ENCODE results near the gene QKI. TPM values are rescaled to one million over a fixed set of nuclear protein-coding genes. Genes with fewer than 3 reads are reported as not detected.

QKI gene
- total and polyA plus RNA-seq, 2 donors (not counting 3 experiments of a cell fraction or from before 2014, with no cell fraction given), result 178 to 232 TPM

DNA sequence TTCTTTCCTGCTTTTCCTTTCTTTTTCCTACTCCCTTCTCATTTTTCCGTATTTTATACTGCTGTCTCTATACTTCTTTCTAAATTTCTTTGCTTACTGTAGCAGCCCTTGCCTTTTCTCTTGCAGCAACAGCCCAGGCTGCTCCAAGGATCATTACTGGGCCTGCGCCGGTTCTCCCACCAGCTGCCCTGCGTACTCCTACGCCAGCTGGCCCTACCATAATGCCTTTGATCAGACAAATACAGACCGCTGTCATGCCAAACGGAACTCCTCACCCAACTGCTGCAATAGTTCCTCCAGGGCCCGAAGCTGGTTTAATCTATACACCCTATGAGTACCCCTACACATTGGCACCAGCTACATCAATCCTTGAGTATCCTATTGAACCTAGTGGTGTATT lies 148.8 kb downstream of the QKI start:
- H3K4me2 ChIP-seq (ENCODE audit: insufficient read depth, low read length), result no peak overlapping the region
- H3K27me3 ChIP-seq (ENCODE audit: control insufficient read depth in 2 of 2, insufficient read depth in 2 of 2, low read length in 2 of 2), result no peaks in the 10 kb centered on the region
- dilution Hi-C loops (cut with MboI; ENCODE audit: extremely low pct_ligation_motif_present, low sequenced_read_pairs) (no loop called here), intact Hi-C loops (cut with micrococcal nuclease) (no loop called here)
- ChIA-PET POLR2A (no interaction called here), CTCF (interaction anchor here (0.7 kb wide), 1 partner anchor 9 kb away, joined by 3 read pairs; no protein-coding TSS in a partner anchor)
- no peak overlapping the region for H3K9ac ChIP-seq (replicated peaks; ENCODE audit: extremely low read depth, insufficient read depth, low read length)
- peaks cover 4% of the 10 kb centered on the region for H4K20me1 ChIP-seq (replicated peaks; ENCODE audit: control insufficient read depth, extremely low read depth, insufficient read depth, low read length)
- FAIRE-seq (no peak), DNase-seq (ENCODE audit: low read depth, low spot score) (no peak)
- no TSS peak for BruUV-seq (replicated peaks)
- no peak overlapping the region for H2AFZ ChIP-seq (ENCODE audit: low read depth, low read length)
- TF ChIP-seq JUN (IDR thresholded peaks at IDR 0.05; ENCODE audit: borderline replicate concordance, insufficient read depth, insufficient read length, low read depth) (no peak), MYC (IDR thresholded peaks at IDR 0.05; ENCODE audit: low read depth, low read length) (no peak), FOS (IDR thresholded peaks at IDR 0.05; ENCODE audit: borderline replicate concordance, insufficient read depth, low read length) (no peak), POLR2AphosphoS5 (IDR thresholded peaks at IDR 0.05; ENCODE audit: insufficient read depth, low read depth, low read length) (no peak), EZH2 (IDR thresholded peaks at IDR 0.05; ENCODE audit: borderline replicate concordance, low read depth, low read length, severe bottlenecking) (no peak), POLR2A (IDR thresholded peaks at IDR 0.05; ENCODE audit: low read depth, low read length) (no peak)
- TF ChIP-seq, protein P1, sequence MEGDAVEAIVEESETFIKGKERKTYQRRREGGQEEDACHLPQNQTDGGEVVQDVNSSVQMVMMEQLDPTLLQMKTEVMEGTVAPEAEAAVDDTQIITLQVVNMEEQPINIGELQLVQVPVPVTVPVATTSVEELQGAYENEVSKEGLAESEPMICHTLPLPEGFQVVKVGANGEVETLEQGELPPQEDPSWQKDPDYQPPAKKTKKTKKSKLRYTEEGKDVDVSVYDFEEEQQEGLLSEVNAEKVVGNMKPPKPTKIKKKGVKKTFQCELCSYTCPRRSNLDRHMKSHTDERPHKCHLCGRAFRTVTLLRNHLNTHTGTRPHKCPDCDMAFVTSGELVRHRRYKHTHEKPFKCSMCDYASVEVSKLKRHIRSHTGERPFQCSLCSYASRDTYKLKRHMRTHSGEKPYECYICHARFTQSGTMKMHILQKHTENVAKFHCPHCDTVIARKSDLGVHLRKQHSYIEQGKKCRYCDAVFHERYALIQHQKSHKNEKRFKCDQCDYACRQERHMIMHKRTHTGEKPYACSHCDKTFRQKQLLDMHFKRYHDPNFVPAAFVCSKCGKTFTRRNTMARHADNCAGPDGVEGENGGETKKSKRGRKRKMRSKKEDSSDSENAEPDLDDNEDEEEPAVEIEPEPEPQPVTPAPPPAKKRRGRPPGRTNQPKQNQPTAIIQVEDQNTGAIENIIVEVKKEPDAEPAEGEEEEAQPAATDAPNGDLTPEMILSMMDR (IDR thresholded peaks at IDR 0.05; ENCODE audit: extremely low read depth in 1 of 2, insufficient read depth in 1 of 2, low read depth in 1 of 2, low read length in 2 of 2), result no peak
- TF ChIP-seq, protein P2, sequence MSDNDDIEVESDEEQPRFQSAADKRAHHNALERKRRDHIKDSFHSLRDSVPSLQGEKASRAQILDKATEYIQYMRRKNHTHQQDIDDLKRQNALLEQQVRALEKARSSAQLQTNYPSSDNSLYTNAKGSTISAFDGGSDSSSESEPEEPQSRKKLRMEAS (IDR thresholded peaks at IDR 0.05; ENCODE audit: insufficient read depth, insufficient read length), result no peak
- H3K9me3 ChIP-seq (replicated peaks; ENCODE audit: control insufficient read depth, insufficient read depth, low read length), result no peaks in the 10 kb centered on the region
- H3K9me1 ChIP-seq (replicated peaks; ENCODE audit: control insufficient read depth, extremely low read depth, insufficient read depth, low read length), result no peaks in the 10 kb centered on the region
- no peaks in the 10 kb centered on the region for H3K4me1 ChIP-seq (ENCODE audit: control insufficient read depth, extremely low read depth, insufficient read depth, low read length)
- no peak overlapping the region for H3K4me3 ChIP-seq (replicated peaks in 1 of 3; ENCODE audit: insufficient read depth in 1 of 3, low read depth in 1 of 3, low read length in 3 of 3)
- H3K36me3 ChIP-seq (ENCODE audit: control insufficient read depth in 2 of 2, extremely low read depth in 1 of 2, insufficient read depth in 2 of 2, low read length in 2 of 2), result peaks cover 12 to 16% of the 10 kb centered on the region in 2 experiments
- no peak overlapping the region for H3K27ac ChIP-seq (ENCODE audit: insufficient read depth, low read depth, low read length)
- H3K79me2 ChIP-seq (ENCODE audit: control insufficient read depth, insufficient read depth, low read length), result peaks cover 29% of the 10 kb centered on the region

All from endothelial cell of umbilical vein (primary cell).